HuH-7.5 (cell line): Measurements from ENCODE around the gene TAF1.
"Not testable (repeated sequence)": the region's sequence is repeated elsewhere in the genome, so short reads cannot be mapped to it uniquely, and the experiment has no call there.

Experiments
- DNase-seq: peaks from one replicate; pipeline ENCODE4 v3.0.0; 2011; ENCODE audit warnings: low spot score

The TAF1 gene

GRCh38 chrX:71439420-71439819 lies 73.3 kb downstream of the TAF1 start:
- DNase-seq = no peak

DNA sequence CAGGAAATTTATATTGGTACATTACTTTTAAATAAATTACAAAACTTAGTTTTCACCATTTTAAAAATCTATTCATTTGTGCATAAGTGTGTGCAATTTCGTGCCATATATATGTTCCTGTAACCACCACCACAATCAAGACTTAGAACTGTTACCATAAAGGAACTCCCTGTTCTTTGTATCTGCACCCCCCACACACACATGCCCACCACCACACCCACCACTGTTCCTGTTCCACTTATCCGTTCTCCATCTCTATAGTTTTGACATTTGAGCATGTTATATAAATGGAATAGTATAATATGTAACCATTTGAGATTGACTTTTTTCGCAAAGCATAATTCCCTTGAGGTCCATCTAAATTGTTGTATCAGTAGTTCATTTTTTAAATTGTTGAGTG lies 73.7 kb downstream of the TAF1 start:
- DNase-seq = no peak

DNA sequence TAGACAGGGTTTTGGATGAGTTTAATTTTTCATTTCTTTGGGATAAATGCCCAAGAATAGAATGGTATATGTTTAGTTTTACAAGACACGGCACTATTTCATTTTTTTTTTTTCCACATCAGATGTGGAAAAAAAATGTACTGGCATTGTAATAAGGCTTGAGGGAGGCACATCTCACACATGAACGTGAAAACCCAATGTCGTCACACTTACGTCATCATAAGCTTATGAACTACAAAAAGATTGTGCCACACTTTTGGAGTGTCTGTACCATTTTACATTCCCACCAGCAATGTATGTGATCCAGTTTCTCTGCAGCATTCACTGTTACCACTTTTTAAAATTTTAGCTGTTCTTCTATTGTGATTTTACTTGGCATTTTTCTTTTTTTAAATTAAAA lies 74.2 kb downstream of the TAF1 start:
- DNase-seq = no peak

GRCh38 chrX:71441809-71442208 lies 75.7 kb downstream of the TAF1 start:
- not testable (repeated sequence) for DNase-seq

- DNase-seq = no peak
These were observed 84.4 kb downstream of the TAF1 start for GRCh38 chrX:71450433-71451106.

- DNase-seq = not testable (repeated sequence)
These were observed 85.4 kb downstream of the TAF1 start for GRCh38 chrX:71451518-71451917.

- DNase-seq = no peak
These were observed 86.9 kb downstream of the TAF1 start for GRCh38 chrX:71453056-71453455.

- no peak for DNase-seq
These were observed 88.1 kb downstream of the TAF1 start for GRCh38 chrX:71454222-71454621.

DNA sequence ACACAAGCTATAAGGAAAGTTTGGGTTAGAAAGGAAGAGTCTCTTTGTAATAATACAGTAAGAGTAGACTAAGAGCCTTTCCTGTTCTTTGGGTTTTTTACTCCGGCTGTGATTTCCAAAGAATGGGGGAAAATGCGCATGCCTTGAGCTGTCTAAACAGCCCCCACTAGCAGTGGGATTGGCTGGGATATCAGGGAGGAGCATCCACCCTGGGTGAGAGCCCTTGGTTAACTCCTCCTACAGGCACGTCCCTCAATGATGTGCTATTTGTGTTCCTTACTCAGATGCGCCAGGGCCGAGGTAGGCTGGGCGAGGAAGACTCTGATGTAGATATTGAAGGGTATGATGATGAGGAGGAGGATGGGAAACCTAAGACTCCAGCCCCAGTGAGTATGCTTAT lies 92.7 kb downstream of the TAF1 start:
- no peak for DNase-seq

- DNase-seq = no peak
These were observed 98.8 kb downstream of the TAF1 start for GRCh38 chrX:71464968-71465367.

GRCh38 chrX:71466979-71467523 lies 100.9 kb downstream of the TAF1 start:
- DNase-seq = no peak

GRCh38 chrX:71475785-71476540 lies 109.8 kb downstream of the TAF1 start:
- no peak for DNase-seq

GRCh38 chrX:71482228-71482958 lies 116.2 kb downstream of the TAF1 start:
- no peak for DNase-seq

GRCh38 chrX:71487814-71488213 lies 121.7 kb downstream of the TAF1 start:
- DNase-seq = no peak

DNA sequence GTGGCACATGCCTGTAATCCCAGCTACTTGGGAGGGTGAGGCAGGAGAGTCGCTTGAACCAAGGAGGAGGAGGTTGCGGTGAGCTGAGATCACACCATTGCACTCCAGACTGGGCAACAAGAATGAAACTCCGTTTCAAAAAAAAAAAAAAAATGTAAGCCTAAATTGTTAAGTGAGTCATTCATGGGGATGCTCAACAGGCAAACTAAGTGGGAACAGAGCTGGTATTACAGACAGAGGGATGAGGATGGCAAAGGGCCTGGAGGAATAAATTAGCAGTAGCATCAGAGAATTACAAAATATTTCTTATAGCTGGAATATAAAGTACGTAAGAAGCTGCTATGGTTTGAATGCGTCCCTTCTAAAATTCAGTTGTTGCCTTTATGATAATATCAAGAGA lies 123.4 kb downstream of the TAF1 start:
- DNase-seq = no peak

DNA sequence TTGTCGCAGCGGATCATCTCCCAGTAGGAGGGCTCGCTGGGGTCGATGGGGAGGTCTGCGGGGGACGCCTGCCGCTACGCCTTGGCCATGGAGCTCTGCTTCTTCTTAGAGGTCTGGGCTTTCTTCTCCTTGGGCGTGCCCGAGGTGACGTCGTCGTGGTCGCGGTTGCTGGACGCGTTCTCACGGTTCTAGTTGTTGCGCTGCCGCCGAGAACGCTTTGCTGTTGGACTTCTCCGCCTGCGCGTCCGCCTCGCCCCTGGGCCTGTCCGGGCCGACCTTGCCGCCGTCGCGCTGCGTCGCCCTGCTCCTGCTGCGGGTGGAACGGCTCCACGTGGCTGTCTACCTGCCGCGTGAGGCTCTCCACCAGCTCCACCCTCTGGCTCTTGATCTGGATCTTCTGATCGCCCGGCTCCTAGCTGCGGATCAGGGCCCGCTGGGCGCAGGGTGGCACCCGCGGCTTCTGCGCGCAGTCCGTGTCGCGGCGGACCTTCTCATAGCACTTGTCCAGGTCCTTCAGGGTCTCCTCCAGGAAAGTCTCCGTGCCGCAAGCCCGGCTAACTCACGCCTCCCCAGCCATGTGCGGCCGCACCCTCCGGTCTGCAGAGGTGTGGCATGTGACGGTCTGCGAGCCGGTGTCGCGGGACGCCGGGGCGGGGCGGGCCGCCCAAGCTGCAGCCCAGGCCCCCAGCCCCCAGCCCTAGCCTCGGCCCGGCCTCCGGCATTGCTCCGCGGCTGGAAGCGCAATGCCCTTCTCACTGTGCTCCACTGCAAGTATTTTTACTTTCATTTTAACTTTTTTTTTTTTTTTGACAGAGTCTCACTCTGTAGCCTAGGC lies 126.3 kb downstream of the TAF1 start:
- peak; percentile 20 for DNase-seq

DNA sequence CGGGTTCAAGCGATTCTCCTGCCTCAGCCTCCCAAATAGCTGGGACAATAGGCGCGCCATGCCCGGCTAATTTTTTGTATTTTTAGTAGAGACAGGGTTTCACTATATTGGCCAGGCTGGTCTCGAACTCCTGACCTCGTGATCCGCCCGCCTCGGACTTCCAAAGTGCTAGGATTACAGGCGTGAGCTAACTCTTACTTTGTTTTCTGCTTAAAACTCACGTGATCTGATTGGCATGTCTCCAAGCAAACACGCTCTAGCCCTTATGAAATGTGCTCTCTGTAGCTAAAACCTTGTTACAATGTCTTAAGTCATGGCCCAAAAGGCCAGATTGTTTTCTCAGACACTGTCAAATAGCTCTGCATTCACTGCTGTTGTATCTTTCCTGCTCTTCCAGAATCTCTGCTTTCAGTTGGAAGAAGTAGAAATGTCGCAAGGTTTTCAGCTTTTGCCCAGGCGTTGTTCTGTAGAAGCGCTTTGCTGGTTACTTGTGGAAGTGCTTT lies 127.0 kb downstream of the TAF1 start:
- no peak for DNase-seq

DNA sequence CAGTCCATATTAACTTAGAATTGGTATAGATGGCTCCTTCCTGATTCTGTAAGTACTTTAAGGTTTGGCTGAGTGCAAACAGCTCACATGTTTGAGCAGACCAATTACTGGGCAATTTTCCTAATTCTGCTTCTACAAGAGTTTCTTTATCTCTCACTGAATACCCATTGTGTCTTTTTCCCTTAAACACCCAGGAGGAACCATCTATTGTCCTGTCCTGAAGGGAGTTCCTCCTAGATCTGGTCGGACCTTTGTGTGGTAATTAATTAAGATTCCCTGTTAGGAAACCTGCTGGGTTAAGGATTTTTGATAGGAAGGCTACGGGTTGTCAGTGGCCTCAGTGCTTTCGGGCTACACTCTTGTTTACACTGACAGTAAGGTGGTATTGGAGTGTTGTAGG lies 129.8 kb downstream of the TAF1 start:
- DNase-seq = not testable (repeated sequence)

DNA sequence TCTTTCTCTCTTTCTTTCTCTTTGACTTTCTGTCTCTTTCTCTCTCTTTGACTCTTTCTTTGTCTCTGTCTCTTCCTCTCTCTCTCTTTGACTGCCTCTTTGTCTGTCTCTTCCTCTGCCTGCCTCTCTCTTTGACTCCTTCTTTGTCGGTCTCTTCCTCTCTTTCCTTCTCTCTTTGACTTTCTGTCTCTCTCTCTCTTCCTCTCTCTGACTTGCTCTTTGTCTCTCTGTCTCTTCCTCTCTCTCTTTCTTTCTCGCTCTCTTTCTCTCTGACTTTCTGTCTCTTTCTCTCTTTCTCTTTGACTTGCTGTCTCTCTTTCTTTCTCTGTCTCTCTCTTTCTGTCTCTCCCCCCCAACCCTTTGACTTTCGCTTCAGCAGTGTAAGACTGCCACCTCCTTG lies 130.3 kb downstream of the TAF1 start:
- DNase-seq = no peak

DNA sequence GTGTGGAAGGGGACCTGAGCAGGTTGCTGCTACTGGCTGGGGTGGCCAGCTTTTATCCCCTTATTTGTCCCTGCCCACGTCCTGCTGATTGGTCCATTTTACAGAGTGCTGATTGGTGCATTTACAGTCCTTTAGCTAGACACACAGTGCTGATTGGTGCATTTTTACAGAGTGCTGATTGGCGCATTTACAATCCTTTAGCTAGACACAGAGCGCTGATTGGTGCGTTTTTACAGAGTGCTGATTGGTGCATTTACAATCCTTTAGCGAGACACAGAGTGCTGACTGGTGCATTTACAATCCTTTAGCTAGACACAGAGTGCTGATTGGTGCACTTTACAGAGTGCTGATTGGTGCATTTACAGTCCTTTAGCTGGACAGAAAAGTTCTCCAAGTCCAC lies 135.9 kb downstream of the TAF1 start:
- DNase-seq = not testable (repeated sequence)

DNA sequence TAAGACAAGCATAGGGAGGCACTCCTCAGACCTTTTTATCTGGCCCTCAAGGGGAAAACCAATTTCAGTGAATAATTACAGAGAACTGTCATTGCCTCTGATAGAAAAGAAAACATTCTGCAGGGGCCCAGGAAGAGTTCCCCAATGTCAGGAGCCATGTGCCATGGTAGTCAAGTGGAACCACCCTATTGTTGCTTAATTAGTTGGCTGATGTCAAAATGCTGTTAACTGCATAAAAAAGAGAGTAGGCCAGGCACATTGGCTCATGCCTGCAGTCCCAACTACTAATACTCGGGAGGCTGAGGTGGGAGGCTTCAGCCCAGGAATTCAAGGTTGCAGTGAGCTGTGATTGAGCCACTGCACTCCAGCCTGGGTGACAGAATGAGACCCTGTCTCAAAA lies 138.2 kb downstream of the TAF1 start:
- no peak for DNase-seq

DNA sequence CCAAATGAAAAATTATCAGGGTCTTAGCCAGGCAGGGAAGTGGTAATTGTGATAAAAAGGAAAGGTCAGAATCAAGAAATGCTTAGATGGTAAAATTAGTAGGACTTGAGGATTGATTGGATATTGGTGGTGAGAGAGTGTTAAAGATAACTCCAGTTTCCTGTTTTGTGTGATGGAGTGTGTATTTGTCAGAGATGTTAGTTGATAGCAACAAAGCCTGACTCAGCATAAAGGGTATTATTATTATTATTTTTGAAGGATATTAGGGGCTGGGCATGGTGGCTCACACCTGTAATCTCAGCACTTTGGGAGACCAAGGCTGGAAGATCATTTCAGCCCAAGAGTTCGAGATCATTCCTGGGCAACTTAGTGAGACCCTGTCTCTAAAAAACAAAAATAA lies 143.1 kb downstream of the TAF1 start:
- no peak for DNase-seq
